ENCODE results near the gene GNB1L. TPM values are rescaled to one million over a fixed set of nuclear protein-coding genes. Genes with fewer than 3 reads are reported as not detected.

Gene GNB1L, protein sequence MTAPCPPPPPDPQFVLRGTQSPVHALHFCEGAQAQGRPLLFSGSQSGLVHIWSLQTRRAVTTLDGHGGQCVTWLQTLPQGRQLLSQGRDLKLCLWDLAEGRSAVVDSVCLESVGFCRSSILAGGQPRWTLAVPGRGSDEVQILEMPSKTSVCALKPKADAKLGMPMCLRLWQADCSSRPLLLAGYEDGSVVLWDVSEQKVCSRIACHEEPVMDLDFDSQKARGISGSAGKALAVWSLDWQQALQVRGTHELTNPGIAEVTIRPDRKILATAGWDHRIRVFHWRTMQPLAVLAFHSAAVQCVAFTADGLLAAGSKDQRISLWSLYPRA
- total RNA-seq, result 10 to 100 TPM in 3 of 5 donors, 1 to 10 TPM in 2; 4.8 to 13.7 (median 12.9) TPM
- 8.5 TPM for total RNA-seq (2013)
- 3.3 to 24.3 (median 10.0) reads per million in 29 experiments for total RNA-seq

DNA sequence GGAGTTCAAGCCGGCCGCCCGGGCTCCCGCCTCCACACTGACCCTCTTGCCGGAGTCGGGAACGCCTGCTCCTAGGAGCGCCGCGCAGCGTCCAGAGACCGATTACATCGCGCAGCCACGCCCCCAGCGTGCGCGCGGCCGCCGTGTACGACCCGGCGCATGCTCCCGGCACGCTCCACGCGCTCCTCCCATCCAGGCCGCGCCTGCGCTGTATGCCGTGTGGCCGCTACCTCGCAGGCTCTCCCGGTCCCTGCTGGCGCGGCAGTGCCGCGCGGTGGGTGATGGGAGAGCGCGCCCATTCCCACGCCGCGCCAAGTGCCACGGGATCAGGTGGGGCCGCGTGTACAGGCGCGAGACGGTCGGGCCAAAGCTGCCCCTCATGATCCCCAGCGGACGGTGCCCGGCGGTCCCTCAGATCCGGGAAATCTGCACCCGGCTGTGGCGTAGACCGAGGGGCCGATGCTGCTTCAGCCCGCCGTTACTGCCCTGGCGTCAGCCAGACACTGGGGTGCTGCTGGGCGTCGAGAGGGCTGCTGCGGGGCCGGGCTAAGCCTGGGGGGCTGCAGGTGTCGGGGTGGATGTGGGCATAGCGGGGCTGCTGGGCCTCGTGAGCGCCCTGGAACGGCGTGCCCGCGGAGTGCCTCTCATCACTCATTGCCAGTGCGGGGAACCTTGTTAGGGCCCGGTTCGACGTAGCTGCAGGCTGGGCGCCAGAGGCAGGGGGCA, at the start of gene GNB1L, which contains the start of gene RTL10:
Gene GNB1L (minus strand): TSS at position 97 of the 726 bp plus-strand sequence. CDS start 33,519 bp downstream, outside the sequence.
Gene RTL10 (minus strand): TSS at position 97 of the 726 bp plus-strand sequence. CDS start 2,613 bp downstream, outside the sequence.
- WGBS (ENCODE audit: insufficient coverage), result under 1% methylated on average over 80 of the region's 81 CpGs
- H3K27ac Mint-ChIP-seq, result peak within 1 kb of the TSS; percentile 93
- no peaks in the 10 kb centered on the region for H3K9me3 ChIP-seq
- POLR2A ChIA-PET, result no interaction called here
- H3K4me1 Mint-ChIP-seq, result peaks cover 50 to 69% (median 59%) of the 10 kb centered on the region in 3 donors
- peak; percentile 88 to 99 (median 93) for DNase-seq
- H3K27me3 Mint-ChIP-seq, result no peaks in the 10 kb centered on the region
- H3K9me3 Mint-ChIP-seq, result no peaks in the 10 kb centered on the region
- peak within 1 kb of the TSS; percentile 90 to 98 (median 91) for H3K4me3 Mint-ChIP-seq
- CTCF ChIA-PET, result interaction anchor here in 1 of 2 donors (1.3 to 1.5 kb wide), 2 partner anchors 12 to 37 kb away, joined by 3 to 9 read pairs; no protein-coding TSS in a partner anchor
- peaks cover 12 to 26% of the 10 kb centered on the region in 2 donors for H3K36me3 ChIP-seq (ENCODE audit: control insufficient read depth in 2 of 2, extremely low read depth in 1 of 2, insufficient read depth in 1 of 2, low read length in 1 of 2)
- H3K36me3 Mint-ChIP-seq, result peaks cover 10% of the 10 kb centered on the region
- H3K4me3 ChIP-seq (ENCODE audit: control insufficient read depth in 1 of 2, extremely low read depth in 1 of 2, low read length in 1 of 2), result peak within 1 kb of the TSS; percentile 93 to 99
- peak; percentile 90 to 93 (median 90) for ATAC-seq (replicated peaks in 1 of 4)
- H3K4me1 ChIP-seq (ENCODE audit: control insufficient read depth in 1 of 2, extremely low read depth in 1 of 2, insufficient read depth in 2 of 2, low read length in 2 of 2), result peaks cover 4 to 60% of the 10 kb centered on the region in 2 experiments
- peak within 1 kb of the TSS; percentile 77 for H3K27ac ChIP-seq (ENCODE audit: low read length)
- H3K27me3 ChIP-seq (replicated peaks in 1 of 2; ENCODE audit: control insufficient read depth in 2 of 2, extremely low read depth in 1 of 2, insufficient read depth in 2 of 2, low read length in 1 of 2), result no peaks in the 10 kb centered on the region

DNA sequence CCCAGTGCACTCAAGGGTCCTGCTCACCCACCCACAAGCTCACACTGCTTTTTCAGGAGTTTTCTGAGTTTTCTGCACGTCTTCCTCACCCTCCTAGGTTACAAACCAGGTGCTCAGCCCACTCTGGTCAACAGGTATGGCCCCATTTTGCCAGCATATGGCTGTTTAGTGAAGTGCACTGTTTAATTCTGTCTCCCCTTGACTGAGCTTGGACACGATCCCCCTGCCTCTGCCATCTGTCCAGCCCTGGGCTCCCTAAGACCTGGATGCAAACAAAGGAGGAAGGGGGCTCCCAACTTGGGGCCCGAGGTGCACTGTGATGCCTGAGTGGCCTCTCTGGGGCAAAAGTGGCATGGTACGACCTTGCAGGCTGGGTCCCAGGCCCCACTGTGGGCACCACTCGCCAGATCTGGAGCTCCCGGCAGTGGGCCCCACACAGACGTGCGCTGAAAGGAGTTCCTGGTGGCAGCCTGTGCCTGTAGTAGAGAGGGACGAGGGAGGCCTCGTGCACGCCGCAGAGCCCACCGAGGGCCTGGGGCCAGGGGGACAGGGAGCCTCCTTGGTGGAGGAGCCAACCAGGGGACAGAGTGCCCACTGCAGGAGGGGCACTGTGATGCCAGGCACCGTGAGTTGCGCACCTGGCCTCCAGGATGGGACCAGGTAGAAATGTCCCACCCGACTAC, 49.6 kb upstream of the GNB1L start:
- Mint-ChIP-seq H3K4me1 (peaks cover 0 to 8% (median 2%) of the 10 kb centered on the region in 3 donors), H3K27me3 (no peaks in the 10 kb centered on the region), H3K9me3 (no peaks in the 10 kb centered on the region), H3K36me3 (peaks cover 11% of the 10 kb centered on the region), H3K4me3 (no peak overlapping the region), H3K27ac (no peak overlapping the region)
- H3K4me1 ChIP-seq (ENCODE audit: control insufficient read depth in 1 of 2, extremely low read depth in 1 of 2, insufficient read depth in 2 of 2, low read length in 2 of 2), result no peaks in the 10 kb centered on the region
- H3K36me3 ChIP-seq (ENCODE audit: control insufficient read depth in 2 of 2, extremely low read depth in 1 of 2, insufficient read depth in 1 of 2, low read length in 1 of 2), result peaks cover 2 to 12% of the 10 kb centered on the region in 2 donors
- DNase-seq (no peak), ATAC-seq (replicated peaks in 1 of 4) (no peak)
- H3K4me3 ChIP-seq (ENCODE audit: control insufficient read depth in 1 of 2, extremely low read depth in 1 of 2, low read length in 1 of 2), result no peak overlapping the region
- no peak overlapping the region for H3K27ac ChIP-seq (ENCODE audit: low read length)
- no peaks in the 10 kb centered on the region for H3K27me3 ChIP-seq (replicated peaks in 1 of 2; ENCODE audit: control insufficient read depth in 2 of 2, extremely low read depth in 1 of 2, insufficient read depth in 2 of 2, low read length in 1 of 2)
- WGBS (ENCODE audit: insufficient coverage), result 90% methylated on average over 12 of the region's 16 CpGs
- POLR2A ChIA-PET, result interaction anchor here in 1 of 2 donors (0.7 kb wide), 1 partner anchor 306 kb away, joined by 3 read pairs; no protein-coding TSS in a partner anchor
- no peaks in the 10 kb centered on the region for H3K9me3 ChIP-seq
- CTCF ChIA-PET, result no interaction called here

DNA sequence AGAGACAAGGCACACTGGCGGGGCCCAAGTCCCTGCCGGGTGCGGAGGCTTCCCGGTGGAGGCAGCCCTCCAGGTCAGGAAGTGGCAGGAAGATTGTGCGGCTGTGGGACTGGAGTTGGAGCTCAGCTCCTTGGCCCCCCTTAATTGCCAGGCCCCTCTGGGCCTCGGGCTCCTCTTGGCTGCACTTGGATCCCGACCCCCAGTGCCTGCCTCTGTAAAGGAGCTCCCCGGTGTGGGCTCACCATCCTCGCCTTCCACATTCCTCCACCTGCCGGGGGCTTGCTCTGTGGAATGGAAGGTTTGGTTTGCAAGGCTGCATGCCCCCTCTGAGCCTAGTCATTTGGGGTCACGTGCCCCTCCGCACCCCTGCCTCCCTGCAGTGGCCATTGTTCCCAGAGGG, 48.8 kb upstream of the GNB1L start:
- H3K27ac Mint-ChIP-seq, result no peak overlapping the region
- Histone ChIP-seq H3K27ac (ENCODE audit: low read length) (no peak overlapping the region), H3K27me3 (replicated peaks in 1 of 2; ENCODE audit: control insufficient read depth in 2 of 2, extremely low read depth in 1 of 2, insufficient read depth in 2 of 2, low read length in 1 of 2) (no peaks in the 10 kb centered on the region), H3K4me3 (ENCODE audit: control insufficient read depth in 1 of 2, extremely low read depth in 1 of 2, low read length in 1 of 2) (no peak overlapping the region), H3K4me1 (ENCODE audit: control insufficient read depth in 1 of 2, extremely low read depth in 1 of 2, insufficient read depth in 2 of 2, low read length in 2 of 2) (no peaks in the 10 kb centered on the region), H3K9me3 (no peaks in the 10 kb centered on the region), H3K36me3 (ENCODE audit: control insufficient read depth in 2 of 2, extremely low read depth in 1 of 2, insufficient read depth in 1 of 2, low read length in 1 of 2) (peaks cover 2 to 11% of the 10 kb centered on the region in 2 donors)
- no peaks in the 10 kb centered on the region for H3K27me3 Mint-ChIP-seq
- peaks cover 0 to 8% (median 0%) of the 10 kb centered on the region in 3 donors for H3K4me1 Mint-ChIP-seq
- H3K36me3 Mint-ChIP-seq, result peaks cover 11% of the 10 kb centered on the region
- H3K9me3 Mint-ChIP-seq, result no peaks in the 10 kb centered on the region
- H3K4me3 Mint-ChIP-seq, result no peak overlapping the region
- ChIA-PET POLR2A (no interaction called here), CTCF (no interaction called here)
- ATAC-seq (replicated peaks in 1 of 4), result no peak
- WGBS (ENCODE audit: insufficient coverage), result 92% methylated on average over 7 of the region's 12 CpGs
- no peak for DNase-seq

DNA sequence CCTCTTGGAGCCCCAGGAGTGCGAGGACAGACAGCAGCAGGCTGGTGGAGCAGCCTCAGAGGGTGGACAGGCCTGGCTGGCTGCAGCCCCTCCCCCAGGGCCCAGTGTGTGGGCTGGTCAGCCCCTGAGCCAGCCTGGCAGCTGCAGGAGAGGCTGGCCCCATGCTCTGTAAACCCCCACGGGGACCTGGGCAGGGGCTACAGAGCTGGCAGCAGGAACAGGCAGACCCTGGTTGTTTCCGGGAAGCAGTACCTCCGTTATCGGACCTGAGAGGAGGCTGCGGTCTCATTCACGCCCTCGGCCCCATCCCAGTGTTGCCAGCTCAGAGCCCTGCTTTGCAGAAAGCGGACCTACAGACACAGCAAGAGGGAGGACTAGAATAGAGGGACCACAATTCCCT, 48.4 kb upstream of the GNB1L start:
- Histone ChIP-seq H3K4me1 (ENCODE audit: control insufficient read depth in 1 of 2, extremely low read depth in 1 of 2, insufficient read depth in 2 of 2, low read length in 2 of 2) (no peaks in the 10 kb centered on the region), H3K9me3 (no peaks in the 10 kb centered on the region), H3K27me3 (replicated peaks in 1 of 2; ENCODE audit: control insufficient read depth in 2 of 2, extremely low read depth in 1 of 2, insufficient read depth in 2 of 2, low read length in 1 of 2) (no peaks in the 10 kb centered on the region), H3K4me3 (ENCODE audit: control insufficient read depth in 1 of 2, extremely low read depth in 1 of 2, low read length in 1 of 2) (no peak overlapping the region), H3K36me3 (ENCODE audit: control insufficient read depth in 2 of 2, extremely low read depth in 1 of 2, insufficient read depth in 1 of 2, low read length in 1 of 2) (peaks cover 2 to 10% of the 10 kb centered on the region in 2 donors), H3K27ac (ENCODE audit: low read length) (no peak overlapping the region)
- POLR2A ChIA-PET, result no interaction called here
- CTCF ChIA-PET, result no interaction called here
- ATAC-seq (replicated peaks in 1 of 4) (no peak), DNase-seq (no peak)
- Mint-ChIP-seq H3K4me3 (no peak overlapping the region), H3K9me3 (no peaks in the 10 kb centered on the region), H3K36me3 (peaks cover 11% of the 10 kb centered on the region), H3K27me3 (no peaks in the 10 kb centered on the region), H3K4me1 (peaks cover 0 to 8% (median 0%) of the 10 kb centered on the region in 3 donors), H3K27ac (no peak overlapping the region)
- 92% methylated on average over 9 of the region's 9 CpGs for WGBS (ENCODE audit: insufficient coverage)

DNA sequence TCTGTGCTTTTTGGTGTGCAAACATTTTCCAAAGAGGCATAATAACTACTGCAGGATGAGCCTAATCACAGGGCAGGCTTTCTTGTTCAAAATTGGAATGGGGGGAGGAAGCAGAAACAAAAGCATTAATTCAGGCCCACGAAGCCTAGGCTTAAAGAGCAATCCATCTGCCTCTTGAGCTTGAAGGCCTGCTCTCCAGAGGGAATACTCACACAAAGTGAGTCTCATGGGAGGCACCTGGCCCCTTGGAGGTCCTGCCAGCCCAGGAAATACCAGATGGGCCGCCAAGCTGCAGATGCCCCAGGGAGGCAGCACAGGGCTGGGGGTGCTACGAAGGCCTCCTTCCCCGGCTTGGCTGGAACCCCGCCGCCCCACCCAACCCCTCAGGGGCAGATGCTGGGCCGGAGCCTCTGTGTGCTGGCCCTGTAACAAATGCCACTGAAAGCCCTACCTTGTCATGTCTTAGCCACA, 47.6 kb upstream of the GNB1L start:
- Histone ChIP-seq H3K4me1 (ENCODE audit: control insufficient read depth in 1 of 2, extremely low read depth in 1 of 2, insufficient read depth in 2 of 2, low read length in 2 of 2) (peaks cover 1 to 2% of the 10 kb centered on the region in 2 experiments), H3K36me3 (ENCODE audit: control insufficient read depth in 2 of 2, extremely low read depth in 1 of 2, insufficient read depth in 1 of 2, low read length in 1 of 2) (peaks cover 2 to 11% of the 10 kb centered on the region in 2 donors), H3K27ac (ENCODE audit: low read length) (no peak overlapping the region), H3K9me3 (no peaks in the 10 kb centered on the region), H3K27me3 (replicated peaks in 1 of 2; ENCODE audit: control insufficient read depth in 2 of 2, extremely low read depth in 1 of 2, insufficient read depth in 2 of 2, low read length in 1 of 2) (no peaks in the 10 kb centered on the region), H3K4me3 (ENCODE audit: control insufficient read depth in 1 of 2, extremely low read depth in 1 of 2, low read length in 1 of 2) (no peak overlapping the region)
- no peak for ATAC-seq (replicated peaks in 1 of 4)
- CTCF ChIA-PET, result no interaction called here
- peaks cover 2 to 10% (median 2%) of the 10 kb centered on the region in 3 donors for H3K4me1 Mint-ChIP-seq
- 93% methylated on average over 6 of the region's 7 CpGs for WGBS (ENCODE audit: insufficient coverage)
- peaks cover 14% of the 10 kb centered on the region for H3K36me3 Mint-ChIP-seq
- no peaks in the 10 kb centered on the region for H3K9me3 Mint-ChIP-seq
- no peaks in the 10 kb centered on the region for H3K27me3 Mint-ChIP-seq
- no peak overlapping the region for H3K27ac Mint-ChIP-seq
- no peak overlapping the region for H3K4me3 Mint-ChIP-seq
- DNase-seq, result no peak
- POLR2A ChIA-PET, result no interaction called here

All from T-cell (primary cell).